Measurements from ENCODE around the gene PKP3. TPM values are rescaled to one million over a fixed set of nuclear protein-coding genes. Genes with fewer than 3 reads are reported as not detected.

The PKP3 gene
- total RNA-seq, 2 experiments from 2014 or later = 0.60 TPM; not detected in 1

- no peak overlapping the region for H3K4me3 ChIP-seq (ENCODE audit: low read length)
- no peaks in the 10 kb centered on the region for H3K9me3 ChIP-seq (ENCODE audit: control insufficient read depth in 1 of 2, insufficient read depth in 1 of 2, low read length in 2 of 2)
- DNase-seq (no peak), ATAC-seq (ENCODE audit: poor library complexity) (no peak)
- H3K27ac Mint-ChIP-seq = peak overlapping the region; percentile 76
- H3K36me3 ChIP-seq (ENCODE audit: insufficient read depth, low read length) = peaks cover 20% of the 10 kb centered on the region
- ChIA-PET CTCF (interaction anchor here (1.8 to 4.3 kb wide), 2 partner anchors 40 to 42 kb away, joined by 6 to 37 read pairs; partner anchors contain the start of gene PTDSS2), POLR2A (interaction anchor here (1.0 to 7.3 kb wide), 7 partner anchors 8 to 201 kb away, joined by 3 to 88 read pairs (median 19); partner anchors contain the start of genes BET1L, PSMD13, PTDSS2 and RIC8A)
- peaks cover 17% of the 10 kb centered on the region for H3K4me1 Mint-ChIP-seq (ENCODE audit: low read depth)
- peaks cover 9% of the 10 kb centered on the region for H3K36me3 Mint-ChIP-seq (ENCODE audit: low read depth)
- H3K4me3 Mint-ChIP-seq = no peak overlapping the region
- no peaks in the 10 kb centered on the region for H3K27me3 Mint-ChIP-seq
- no peaks in the 10 kb centered on the region for H3K27me3 ChIP-seq (ENCODE audit: control insufficient read depth in 1 of 2, insufficient read depth in 2 of 2, low read length in 2 of 2)
- intact Hi-C loops (cut with DNase I, micrococcal nuclease) = loop anchor here in 1 of 2 experiments (5.0 kb wide), 2 partner anchors 169 to 171 kb away; partner anchors contain the start of genes PHRF1, PSMD13 and SIRT3
- peaks cover 56% of the 10 kb centered on the region for H3K4me1 ChIP-seq (ENCODE audit: insufficient read depth, low read length)
- H3K9me3 Mint-ChIP-seq = no peaks in the 10 kb centered on the region
- TF ChIP-seq CTCF (IDR thresholded peaks at IDR 0.05) = no peak
- peak overlapping the region; percentile 55 to 64 for H3K27ac ChIP-seq (ENCODE audit: low read depth in 1 of 2, low read length in 2 of 2)
Observed at GRCh38 chr11:408154-409007, 14.4 kb downstream of the PKP3 start.

GRCh38 chr11:409008-409599, 15.1 kb downstream of the PKP3 start:
- Histone ChIP-seq H3K27ac (ENCODE audit: low read depth in 1 of 2, low read length in 2 of 2) (no peak overlapping the region), H3K4me3 (ENCODE audit: low read length) (no peak overlapping the region), H3K9me3 (ENCODE audit: control insufficient read depth in 1 of 2, insufficient read depth in 1 of 2, low read length in 2 of 2) (no peaks in the 10 kb centered on the region), H3K27me3 (ENCODE audit: control insufficient read depth in 1 of 2, insufficient read depth in 2 of 2, low read length in 2 of 2) (no peaks in the 10 kb centered on the region), H3K36me3 (ENCODE audit: insufficient read depth, low read length) (peaks cover 20% of the 10 kb centered on the region), H3K4me1 (ENCODE audit: insufficient read depth, low read length) (peaks cover 61% of the 10 kb centered on the region)
- H3K9me3 Mint-ChIP-seq = no peaks in the 10 kb centered on the region
- H3K4me1 Mint-ChIP-seq (ENCODE audit: low read depth) = peaks cover 19% of the 10 kb centered on the region
- TF ChIP-seq CTCF (IDR thresholded peaks at IDR 0.05) = no peak
- CTCF ChIA-PET = interaction anchor here (1.8 kb wide), 1 partner anchor 39 kb away, joined by 6 read pairs; no protein-coding TSS in a partner anchor
- peaks cover 11% of the 10 kb centered on the region for H3K36me3 Mint-ChIP-seq (ENCODE audit: low read depth)
- POLR2A ChIA-PET = interaction anchor here (1.2 to 7.3 kb wide), 3 partner anchors 7 to 98 kb away, joined by 3 to 88 read pairs (median 75); partner anchors contain the start of genes PTDSS2 and SIGIRR
- intact Hi-C loops (cut with DNase I, micrococcal nuclease) = loop anchor here in 1 of 2 experiments (5.0 kb wide), 2 partner anchors 168 to 172 kb away; partner anchors contain the start of genes PHRF1, PSMD13 and SIRT3
- H3K27me3 Mint-ChIP-seq = no peaks in the 10 kb centered on the region
- no peak for DNase-seq
- H3K27ac Mint-ChIP-seq = no peak overlapping the region
- no peak for ATAC-seq (ENCODE audit: poor library complexity)
- H3K4me3 Mint-ChIP-seq = no peak overlapping the region

Data from CD4-positive, alpha-beta T cell (primary cell).